B cell (primary cell): ENCODE measurements around the gene POLD4. TPM values are rescaled to one million over a fixed set of nuclear protein-coding genes. Genes with fewer than 3 reads are reported as not detected.
A peak's percentile ranks its signal among the peaks of the same experiment; 100 is the strongest.

ENCODE experiments used
- ATAC-seq: fragments of 200-7000 bp; cut with Tn5 transposase; one replicate; pipeline ENCODE4 v1.10.0; 2021; ENCODE audit warnings: low read depth, mild to moderate bottlenecking, moderate number of reproducible peaks, moderate library complexity
- CTCF ChIA-PET: fragments of 350-600 bp; sonication (Branson Sonifier 250); formaldehyde crosslinking; loops from one replicate; lab custom pipeline; 2021; ENCODE audit warnings: antibody characterized with exemption, inconsistent platforms; lab: Charles Lee
- POLR2A ChIA-PET: fragments of 350-600 bp; sonication (Branson Sonifier 250); formaldehyde crosslinking; loops from one replicate; lab custom pipeline; 2021; ENCODE audit warnings: antibody characterized with exemption; lab: Charles Lee
- DNase-seq: peaks from one replicate; pipeline ENCODE4 v3.0.0; 2013
- H2AFZ ChIP-seq: 2 replicates; pipeline ENCODE4 v1.6.1; 2012; ENCODE audit warnings: mild to moderate bottlenecking, low read depth, low read length; ENCODE audit not compliant: insufficient read depth, poor library complexity, severe bottlenecking
- H3K27ac ChIP-seq, 2 donors: 1 replicate in 1 of 2; 2 replicates in 1 of 2; pipeline ENCODE4 v1.5.1; 2012 to 2013; ENCODE audit warnings: low read length in 2 of 2, mild to moderate bottlenecking in 2 of 2, moderate library complexity in 1 of 2
- H3K27me3 ChIP-seq, 4 experiments: fragments of 200-600 bp in 1 of 4; sonication (generic) in 1 of 4; replicated peaks in 1 of 4; 1 replicate in 2 of 4; 2 replicates in 2 of 4; pipeline versions ENCODE4 v1.6.1 to v1.7.0; 2013 to 2016; ENCODE audit warnings: low read length in 3 of 4, mild to moderate bottlenecking in 2 of 4, mixed read lengths in 1 of 4, moderate library complexity in 1 of 4; ENCODE audit not compliant: insufficient read depth in 4 of 4, control insufficient read depth in 3 of 4; ENCODE audit errors: control extremely low read depth in 1 of 4
- H3K36me3 ChIP-seq, 2 experiments: replicated peaks in 1 of 2; 1 replicate in 1 of 2; 2 replicates in 1 of 2; pipeline versions ENCODE4 v1.6.1 to v1.7.1; 2013; ENCODE audit warnings: low read length in 1 of 2; ENCODE audit not compliant: insufficient read depth in 2 of 2, control insufficient read depth in 1 of 2; ENCODE audit errors: control extremely low read depth in 1 of 2, extremely low read depth in 1 of 2
- H3K4me1 ChIP-seq, 2 donors: fragments of 200-600 bp in 1 of 2; sonication (generic) in 1 of 2; 1 replicate in 1 of 2; 2 replicates in 1 of 2; pipeline versions ENCODE4 v1.5.1 to v1.6.1; 2013 to 2017; ENCODE audit warnings: low read length in 2 of 2; ENCODE audit not compliant: control insufficient read depth in 2 of 2, insufficient read depth in 2 of 2
- H3K4me2 ChIP-seq: replicated peaks from 2 replicates; pipeline ENCODE3; 2012; ENCODE audit warnings: mild to moderate bottlenecking, low read depth, low read length; ENCODE audit not compliant: poor library complexity, severe bottlenecking
- H3K4me3 ChIP-seq, 5 experiments: fragments of 200-600 bp in 1 of 5; sonication (generic) in 1 of 5; 1 replicate in 3 of 5; 2 replicates in 2 of 5; pipeline versions ENCODE4 v1.5.1 to v1.7.0; 2011 to 2016; ENCODE audit warnings: low read length in 4 of 5, mild to moderate bottlenecking in 4 of 5, low read depth in 2 of 5, control low read depth in 1 of 5, moderate library complexity in 1 of 5; ENCODE audit not compliant: insufficient read depth in 1 of 5; ENCODE audit errors: control extremely low read depth in 1 of 5, extremely low read depth in 1 of 5
- H3K79me2 ChIP-seq: fragments of 200-600 bp; sonication (generic); one replicate; pipeline ENCODE4 v1.6.0; 2016; ENCODE audit warnings: low read length; ENCODE audit not compliant: control insufficient read depth, insufficient read depth
- H3K9ac ChIP-seq: fragments of 200-600 bp; sonication (generic); 2 replicates; pipeline ENCODE4 v1.6.1; 2017; ENCODE audit warnings: mild to moderate bottlenecking, low read length, moderate library complexity
- H3K9me3 ChIP-seq, 3 donors: one replicate each; pipeline versions ENCODE4 v1.6.1 to v1.7.1; 2013; ENCODE audit warnings: low read length in 2 of 3; ENCODE audit not compliant: control insufficient read depth in 2 of 3, insufficient read depth in 1 of 3; ENCODE audit errors: control extremely low read depth in 1 of 3
- H4K20me1 ChIP-seq: 2 replicates; pipeline ENCODE4 v1.6.0; 2012; ENCODE audit warnings: mild to moderate bottlenecking, low read length; ENCODE audit not compliant: insufficient read depth, control insufficient read depth, poor library complexity, severe bottlenecking
- H3K27ac Mint-ChIP-seq: one replicate; pipeline ENCODE4 v1.8.0; 2021; ENCODE audit warnings: mixed read lengths
- H3K27me3 Mint-ChIP-seq: one replicate; pipeline ENCODE4 v1.8.0; 2021; ENCODE audit warnings: mixed read lengths
- H3K4me1 Mint-ChIP-seq: one replicate; pipeline ENCODE4 v1.8.0; 2021; ENCODE audit warnings: mixed read lengths
- H3K4me3 Mint-ChIP-seq: one replicate; pipeline ENCODE4 v1.8.0; 2021; ENCODE audit warnings: mixed read lengths
- H3K9me3 Mint-ChIP-seq: one replicate; pipeline ENCODE4 v1.8.0; 2022; ENCODE audit warnings: mixed read lengths; ENCODE audit not compliant: insufficient read depth
- CTCF ChIP-seq: fragments of 200-600 bp; IDR thresholded peaks from one replicate; pipeline ENCODE4 v1.8.0; 2022; ENCODE audit warnings: antibody characterized with exemption, mild to moderate bottlenecking
- EZH2 ChIP-seq: IDR thresholded peaks from 2 replicates; pipeline ENCODE4 v1.6.1; 2012; ENCODE audit warnings: borderline replicate concordance, low read depth, mild to moderate bottlenecking, moderate library complexity, low read length; ENCODE audit not compliant: insufficient read depth, poor library complexity, severe bottlenecking
- WGBS: methylation state at CpG from one replicate; pipeline ENCODE4 v1.1.5; 2013; ENCODE audit warnings: missing lambda C conversion rate; ENCODE audit not compliant: insufficient coverage; 5-methylcytosine and 5-hydroxymethylcytosine counted together
- intact Hi-C: fragments of 100-400 bp; cut with micrococcal nuclease; formaldehyde crosslinking; loops from one replicate; pipeline ENCODE4 v1.10.0; 2022
- polyA plus RNA-seq: library from polyadenylated mRNA; depleted of rRNA; stranded (reverse); fragments of >200 nt; gene quantifications from 2 replicates; pipeline ENCODE4 v1.2.3, GENCODE V29; 2012
- total RNA-seq, 2 donors: library from RNA; stranded (reverse); fragments of 120-200 nt in 1 of 2; gene quantifications; 1 replicate in 1 of 2; 2 replicates in 1 of 2; pipeline versions ENCODE4 v1.2.3 to v1.2.4, GENCODE V29; 2013 to 2022

The POLD4 gene
- total and polyA plus RNA-seq, 2 donors (not counting 1 experiment from before 2014, with no cell fraction given), result 210 to 559 TPM

DNA sequence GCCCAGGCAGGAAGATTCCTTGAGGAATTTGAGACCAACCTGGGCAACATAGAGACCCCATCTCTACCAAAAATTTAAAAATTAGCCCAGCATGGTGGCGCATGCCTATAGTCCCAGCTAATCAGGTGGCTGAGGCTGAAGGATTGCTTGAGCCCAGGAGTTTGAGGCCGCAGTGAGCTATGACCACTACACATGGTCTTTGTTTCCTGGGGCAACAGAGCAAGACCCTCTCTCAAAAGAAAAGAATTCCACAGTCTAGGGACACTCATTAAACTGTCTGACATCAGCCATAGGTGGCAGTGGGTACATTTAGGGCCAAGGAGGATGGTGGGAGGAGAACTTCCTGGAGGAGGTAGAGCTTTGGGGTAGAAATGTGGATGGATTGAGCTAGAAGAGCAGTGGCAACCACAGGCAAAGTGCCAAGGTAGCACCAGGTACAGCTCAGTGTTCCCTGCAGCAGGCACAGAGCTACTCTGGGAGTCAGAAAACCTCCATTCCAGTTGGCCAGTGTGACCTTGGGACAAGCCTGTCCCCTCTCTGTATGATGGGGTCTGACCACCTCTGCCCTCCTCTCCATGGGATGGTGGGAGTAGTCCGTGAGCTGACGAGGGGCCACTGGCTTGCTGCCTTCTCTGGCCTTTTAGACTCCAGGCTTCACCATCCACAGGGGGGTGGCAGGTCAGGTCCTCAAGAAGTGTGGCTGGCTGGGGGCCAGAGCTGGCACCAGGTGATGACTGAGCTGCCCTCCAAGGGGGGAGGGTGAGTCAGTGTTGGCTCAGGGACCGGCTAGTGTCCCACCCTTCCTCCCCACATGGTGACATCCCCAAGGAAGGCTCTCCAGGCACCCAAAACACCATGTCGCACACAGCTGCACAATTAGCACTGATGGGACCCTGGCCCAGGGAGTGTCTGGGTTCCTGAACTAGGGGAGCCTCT lies 23.8 kb upstream of the POLD4 start:
- no peaks in the 10 kb centered on the region for H3K9me3 ChIP-seq
- Mint-ChIP-seq H3K27ac (peak overlapping the region; percentile 64), H3K4me3 (no peak overlapping the region), H3K27me3 (no peaks in the 10 kb centered on the region), H3K9me3 (no peaks in the 10 kb centered on the region), H3K4me1 (peaks cover 35% of the 10 kb centered on the region)
- no peak for DNase-seq
- H3K9ac ChIP-seq, result no peak overlapping the region
- peaks cover 29 to 36% of the 10 kb centered on the region in 2 donors for H3K4me1 ChIP-seq
- intact Hi-C loops, result no loop called here
- WGBS, result 100% methylated on average over 1 of the region's 6 CpGs
- no peak overlapping the region for H2AFZ ChIP-seq
- POLR2A ChIA-PET, result interaction anchor here (0.8 to 14.2 kb wide), 5 partner anchors 15 to 100 kb away, joined by 3 to 323 read pairs (median 3); partner anchors contain the start of gene POLD4
- TF ChIP-seq EZH2 (no peak), CTCF (no peak)
- CTCF ChIA-PET, result interaction anchor here (1.0 to 42.2 kb wide), 4 partner anchors 9 to 115 kb away, joined by 3 to 2379 read pairs (median 13); partner anchors contain the start of genes CLCF1 and POLD4
- no peak for ATAC-seq
- peaks cover 11% of the 10 kb centered on the region for H3K79me2 ChIP-seq
- H3K27me3 ChIP-seq, result no peaks in the 10 kb centered on the region
- no peak overlapping the region for H3K4me2 ChIP-seq
- H4K20me1 ChIP-seq, result peaks cover 2% of the 10 kb centered on the region
- no peak overlapping the region for H3K4me3 ChIP-seq
- H3K27ac ChIP-seq, result peak overlapping the region in 1 of 2 donors; percentile 6
- no peaks in the 10 kb centered on the region for H3K36me3 ChIP-seq
